ENCODE results near the gene ENO4. TPM values are rescaled to one million over a fixed set of nuclear protein-coding genes. Genes with fewer than 3 reads are reported as not detected.

The ENO4 gene
- total and polyA plus RNA-seq, 10 of the 15 experiments (the other 5 are each of a cell fraction or from before 2014, with no cell fraction given) = 0.12 to 0.37 (median 0.18) TPM; not detected in 7

DNA sequence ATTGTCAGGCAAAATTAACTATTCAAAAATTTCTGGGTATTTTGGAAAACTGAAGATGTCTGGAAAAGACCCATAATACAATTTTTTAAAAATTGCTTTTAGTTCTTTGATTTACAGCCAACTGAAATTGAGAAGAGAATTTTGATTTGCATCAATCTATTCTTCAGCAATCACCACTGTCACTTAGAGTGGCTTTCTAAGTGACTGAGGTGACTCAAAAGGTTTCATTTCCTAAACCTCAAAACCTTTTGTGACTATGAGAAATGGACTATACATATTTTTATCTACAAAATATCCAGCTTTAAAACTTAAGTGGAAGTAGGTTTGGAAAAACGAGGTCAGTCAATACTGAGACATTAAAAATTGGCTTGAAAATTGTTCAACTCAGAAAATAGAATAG lies 60.0 kb downstream of the ENO4 start:
- POLR2A ChIA-PET = no interaction called here
- no peak for FAIRE-seq
- CTCF ChIA-PET = interaction anchor here (0.6 to 1.8 kb wide), 3 partner anchors 46 to 400 kb away, joined by 3 to 4 read pairs (median 3); no protein-coding TSS in a partner anchor
- H3K79me2 ChIP-seq (ENCODE audit: control insufficient read depth, insufficient read depth, low read length) = no peaks in the 10 kb centered on the region
- SMC1A ChIA-PET (ENCODE audit: uncharacterized antibody, unreplicated experiment) = no interaction called here
- H3K27ac ChIP-seq (ENCODE audit: control insufficient read depth, insufficient read depth) = no peak overlapping the region
- H3K4me1 ChIP-seq (ENCODE audit: control insufficient read depth, insufficient read depth, low read length) = no peaks in the 10 kb centered on the region
- in situ Hi-C loops (cut with MboI) = no loop called here
- intact Hi-C loops (cut with micrococcal nuclease; ENCODE audit: unreplicated experiment) = no loop called here
- no peak overlapping the region for H3K9ac ChIP-seq (ENCODE audit: control insufficient read depth, insufficient read depth, low read length)
- WGBS (ENCODE audit: insufficient coverage, insufficient replicate concordance, low lambda C conversion rate, missing lambda C conversion rate) = 0% methylated on average over 1 of the region's 1 CpG
- no peak overlapping the region for H2AFZ ChIP-seq (ENCODE audit: control insufficient read depth, low read depth, low read length)
- no peaks in the 10 kb centered on the region for H4K20me1 ChIP-seq (ENCODE audit: control insufficient read depth, insufficient read depth)
- no peak overlapping the region for H3K4me2 ChIP-seq (ENCODE audit: control insufficient read depth, insufficient read depth)
- no peak for DNase-seq (ENCODE audit: low read depth, low spot score)
- no peaks in the 10 kb centered on the region for H3K9me3 ChIP-seq (replicated peaks; ENCODE audit: control insufficient read depth, insufficient read depth, low read length)
- no peak for TF ChIP-seq BHLHE40 (IDR thresholded peaks at IDR 0.05; ENCODE audit: borderline replicate concordance in 1 of 2, low read depth in 2 of 2, low read length in 1 of 2)
- TF ChIP-seq POLR2A (IDR thresholded peaks at IDR 0.05; ENCODE audit: low read depth, low read length) = no peak
- TF ChIP-seq, protein P1, sequence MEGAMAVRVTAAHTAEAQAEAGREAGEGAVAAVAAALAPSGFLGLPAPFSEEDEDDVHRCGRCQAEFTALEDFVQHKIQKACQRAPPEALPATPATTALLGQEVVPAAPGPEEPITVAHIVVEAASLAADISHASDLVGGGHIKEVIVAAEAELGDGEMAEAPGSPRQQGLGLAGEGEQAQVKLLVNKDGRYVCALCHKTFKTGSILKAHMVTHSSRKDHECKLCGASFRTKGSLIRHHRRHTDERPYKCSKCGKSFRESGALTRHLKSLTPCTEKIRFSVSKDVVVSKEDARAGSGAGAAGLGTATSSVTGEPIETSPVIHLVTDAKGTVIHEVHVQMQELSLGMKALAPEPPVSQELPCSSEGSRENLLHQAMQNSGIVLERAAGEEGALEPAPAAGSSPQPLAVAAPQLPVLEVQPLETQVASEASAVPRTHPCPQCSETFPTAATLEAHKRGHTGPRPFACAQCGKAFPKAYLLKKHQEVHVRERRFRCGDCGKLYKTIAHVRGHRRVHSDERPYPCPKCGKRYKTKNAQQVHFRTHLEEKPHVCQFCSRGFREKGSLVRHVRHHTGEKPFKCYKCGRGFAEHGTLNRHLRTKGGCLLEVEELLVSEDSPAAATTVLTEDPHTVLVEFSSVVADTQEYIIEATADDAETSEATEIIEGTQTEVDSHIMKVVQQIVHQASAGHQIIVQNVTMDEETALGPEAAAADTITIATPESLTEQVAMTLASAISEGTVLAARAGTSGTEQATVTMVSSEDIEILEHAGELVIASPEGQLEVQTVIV (IDR thresholded peaks at IDR 0.05; ENCODE audit: borderline replicate concordance, partially characterized antibody) = no peak
- no peak for TF ChIP-seq MYB (IDR thresholded peaks at IDR 0.05; ENCODE audit: borderline replicate concordance, low read depth, low read length)
- TF ChIP-seq KLF5 (IDR thresholded peaks at IDR 0.05; ENCODE audit: partially characterized antibody) = no peak
- H3K36me3 ChIP-seq (ENCODE audit: control insufficient read depth in 2 of 2, insufficient read depth in 2 of 2, low read length in 1 of 2) = no peaks in the 10 kb centered on the region
- no peak overlapping the region for H3K4me3 ChIP-seq
- no peaks in the 10 kb centered on the region for H3K27me3 ChIP-seq (replicated peaks in 1 of 2; ENCODE audit: control insufficient read depth in 2 of 2, insufficient read depth in 2 of 2, low read length in 1 of 2)
- RAD21 ChIA-PET (ENCODE audit: unreplicated experiment) = no interaction called here
- no peak for ATAC-seq
- no TSS peak for BruUV-seq (replicated peaks)

DNA sequence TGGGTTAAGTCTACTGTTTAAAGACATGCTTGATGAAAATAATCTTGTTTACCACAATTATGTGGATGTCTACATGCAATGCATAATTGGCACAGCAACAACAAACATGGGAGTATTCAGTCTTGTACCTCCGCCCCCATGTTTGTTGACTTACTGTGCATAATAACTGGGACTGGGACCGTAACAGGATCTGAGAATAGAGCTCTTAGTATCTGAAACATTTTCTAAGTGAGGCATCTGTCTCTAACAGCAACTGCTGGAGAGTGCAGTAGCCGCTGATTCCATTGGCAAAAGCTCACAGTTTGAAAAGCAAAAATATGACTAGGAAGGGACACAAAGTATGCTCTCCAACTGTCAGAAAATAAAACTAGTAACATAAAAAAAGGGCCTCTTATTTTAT lies 61.6 kb downstream of the ENO4 start:
- Histone ChIP-seq H3K9ac (ENCODE audit: control insufficient read depth, insufficient read depth, low read length) (no peak overlapping the region), H3K4me1 (ENCODE audit: control insufficient read depth, insufficient read depth, low read length) (no peaks in the 10 kb centered on the region), H3K79me2 (ENCODE audit: control insufficient read depth, insufficient read depth, low read length) (no peaks in the 10 kb centered on the region), H3K27ac (ENCODE audit: control insufficient read depth, insufficient read depth) (no peak overlapping the region), H3K9me3 (replicated peaks; ENCODE audit: control insufficient read depth, insufficient read depth, low read length) (no peaks in the 10 kb centered on the region), H3K36me3 (ENCODE audit: control insufficient read depth in 2 of 2, insufficient read depth in 2 of 2, low read length in 1 of 2) (no peaks in the 10 kb centered on the region), H2AFZ (ENCODE audit: control insufficient read depth, low read depth, low read length) (no peak overlapping the region), H3K27me3 (replicated peaks in 1 of 2; ENCODE audit: control insufficient read depth in 2 of 2, insufficient read depth in 2 of 2, low read length in 1 of 2) (no peaks in the 10 kb centered on the region), H4K20me1 (ENCODE audit: control insufficient read depth, insufficient read depth) (no peaks in the 10 kb centered on the region), H3K4me2 (ENCODE audit: control insufficient read depth, insufficient read depth) (no peak overlapping the region), H3K4me3 (no peak overlapping the region)
- FAIRE-seq = no peak
- ChIA-PET SMC1A (ENCODE audit: uncharacterized antibody, unreplicated experiment) (interaction anchor here (1.2 kb wide), 1 partner anchor 37 kb away, joined by 3 read pairs; no protein-coding TSS in a partner anchor), CTCF (interaction anchor here (1.1 kb wide), 1 partner anchor 264 kb away, joined by 3 read pairs; no protein-coding TSS in a partner anchor), POLR2A (no interaction called here), RAD21 (ENCODE audit: unreplicated experiment) (no interaction called here)
- 54% methylated on average over 3 of the region's 3 CpGs for WGBS (ENCODE audit: insufficient coverage, insufficient replicate concordance, low lambda C conversion rate, missing lambda C conversion rate)
- in situ Hi-C loops (cut with MboI) (no loop called here), intact Hi-C loops (cut with micrococcal nuclease; ENCODE audit: unreplicated experiment) (no loop called here)
- no peak for DNase-seq (ENCODE audit: low read depth, low spot score)
- BruUV-seq (replicated peaks) = no TSS peak
- ATAC-seq = no peak
- no peak for TF ChIP-seq RCOR1 (conservative IDR thresholded peaks at IDR 0.05; ENCODE audit: low read depth, low read length)
- no peak for TF ChIP-seq RFX5 (IDR thresholded peaks at IDR 0.05; ENCODE audit: low read depth, low read length)
- TF ChIP-seq, protein P2, sequence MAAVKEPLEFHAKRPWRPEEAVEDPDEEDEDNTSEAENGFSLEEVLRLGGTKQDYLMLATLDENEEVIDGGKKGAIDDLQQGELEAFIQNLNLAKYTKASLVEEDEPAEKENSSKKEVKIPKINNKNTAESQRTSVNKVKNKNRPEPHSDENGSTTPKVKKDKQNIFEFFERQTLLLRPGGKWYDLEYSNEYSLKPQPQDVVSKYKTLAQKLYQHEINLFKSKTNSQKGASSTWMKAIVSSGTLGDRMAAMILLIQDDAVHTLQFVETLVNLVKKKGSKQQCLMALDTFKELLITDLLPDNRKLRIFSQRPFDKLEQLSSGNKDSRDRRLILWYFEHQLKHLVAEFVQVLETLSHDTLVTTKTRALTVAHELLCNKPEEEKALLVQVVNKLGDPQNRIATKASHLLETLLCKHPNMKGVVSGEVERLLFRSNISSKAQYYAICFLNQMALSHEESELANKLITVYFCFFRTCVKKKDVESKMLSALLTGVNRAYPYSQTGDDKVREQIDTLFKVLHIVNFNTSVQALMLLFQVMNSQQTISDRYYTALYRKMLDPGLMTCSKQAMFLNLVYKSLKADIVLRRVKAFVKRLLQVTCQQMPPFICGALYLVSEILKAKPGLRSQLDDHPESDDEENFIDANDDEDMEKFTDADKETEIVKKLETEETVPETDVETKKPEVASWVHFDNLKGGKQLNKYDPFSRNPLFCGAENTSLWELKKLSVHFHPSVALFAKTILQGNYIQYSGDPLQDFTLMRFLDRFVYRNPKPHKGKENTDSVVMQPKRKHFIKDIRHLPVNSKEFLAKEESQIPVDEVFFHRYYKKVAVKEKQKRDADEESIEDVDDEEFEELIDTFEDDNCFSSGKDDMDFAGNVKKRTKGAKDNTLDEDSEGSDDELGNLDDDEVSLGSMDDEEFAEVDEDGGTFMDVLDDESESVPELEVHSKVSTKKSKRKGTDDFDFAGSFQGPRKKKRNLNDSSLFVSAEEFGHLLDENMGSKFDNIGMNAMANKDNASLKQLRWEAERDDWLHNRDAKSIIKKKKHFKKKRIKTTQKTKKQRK (IDR thresholded peaks at IDR 0.05; ENCODE audit: low read depth, low read length) = no peak
- TF ChIP-seq KAT2A (conservative IDR thresholded peaks at IDR 0.05; ENCODE audit: control insufficient read depth, low read depth, low read length) = no peak
- no peak for TF ChIP-seq BMI1 (IDR thresholded peaks at IDR 0.05; ENCODE audit: borderline replicate concordance)
- TF ChIP-seq EZH2 (IDR thresholded peaks at IDR 0.05; ENCODE audit: borderline replicate concordance, control insufficient read depth, low read depth, low read length) = no peak
- no peak for TF ChIP-seq FOXK2 (IDR thresholded peaks at IDR 0.05)
